HG03469 (cell line): ENCODE data around the gene PLGRKT.
"Not testable (repeated sequence)": the region's sequence is repeated elsewhere in the genome, so short reads cannot be mapped to it uniquely, and the experiment has no call there.

Experiments
- ATAC-seq: cut with Tn5 transposase; IDR thresholded peaks from one replicate; pipeline ENCODE4 v1.9.1; 2021; ENCODE audit warnings: mild to moderate bottlenecking, moderate library complexity, moderate number of reproducible peaks; ENCODE audit not compliant: unreplicated experiment

PLGRKT gene

DNA sequence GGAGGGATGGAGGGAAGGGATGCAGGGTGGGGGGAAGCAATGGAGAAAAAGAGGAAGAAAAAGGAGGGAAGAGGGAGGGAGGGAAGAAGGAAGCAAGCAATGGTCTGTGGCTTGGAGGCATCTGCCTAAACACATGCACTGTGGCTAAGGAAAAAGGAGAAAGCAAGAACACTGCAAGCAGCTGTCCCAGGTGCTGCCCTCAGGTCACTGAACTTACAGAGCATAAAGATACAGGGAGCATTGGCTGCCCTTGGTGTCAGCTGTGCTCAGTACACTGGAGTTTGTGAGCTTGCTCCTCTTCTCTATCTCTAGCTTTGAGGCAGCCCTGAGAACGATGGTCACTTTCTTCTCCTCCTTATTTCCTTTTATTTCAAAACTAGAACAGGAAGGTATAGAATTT, 116.1 kb downstream of the PLGRKT start:
- not testable (repeated sequence) for ATAC-seq

DNA sequence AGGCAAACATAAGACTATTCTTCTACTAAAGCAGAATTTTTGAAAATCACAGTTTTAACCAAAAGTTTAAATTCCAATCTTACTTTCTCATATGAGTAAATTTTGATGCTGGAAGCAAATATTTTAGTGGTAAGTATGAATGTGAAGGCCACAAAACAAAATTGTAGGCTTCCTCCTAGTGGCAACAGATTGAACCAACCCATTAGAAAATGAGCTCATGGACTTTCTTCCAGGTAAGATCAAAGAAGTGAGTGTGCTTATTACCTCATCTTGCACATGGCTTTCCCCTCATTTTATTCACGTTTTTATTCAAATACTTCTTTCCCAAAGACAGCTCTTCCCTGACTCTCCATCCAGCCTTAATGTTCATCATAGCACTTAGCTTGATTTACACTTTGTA, 116.7 kb downstream of the PLGRKT start:
- no peak for ATAC-seq

DNA sequence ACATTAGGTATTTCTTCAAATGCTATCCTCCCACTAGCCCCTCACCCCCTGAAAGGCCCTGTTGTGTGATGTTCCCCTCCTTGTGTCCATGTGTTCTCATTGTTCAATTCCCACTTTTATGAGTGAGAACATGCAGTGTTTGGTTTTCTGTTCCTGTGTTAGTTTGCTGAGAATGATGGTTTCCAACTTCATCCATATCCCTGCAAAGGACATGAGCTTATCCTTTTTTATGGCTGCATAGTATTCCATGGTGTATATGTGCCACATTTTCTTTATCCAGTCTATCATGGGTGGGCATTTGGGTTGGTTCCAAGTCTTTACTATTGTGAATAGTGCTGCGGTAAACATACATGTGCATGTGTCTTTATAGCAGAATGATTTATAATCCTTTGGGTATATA, 121.3 kb downstream of the PLGRKT start:
- not testable (repeated sequence) for ATAC-seq

DNA sequence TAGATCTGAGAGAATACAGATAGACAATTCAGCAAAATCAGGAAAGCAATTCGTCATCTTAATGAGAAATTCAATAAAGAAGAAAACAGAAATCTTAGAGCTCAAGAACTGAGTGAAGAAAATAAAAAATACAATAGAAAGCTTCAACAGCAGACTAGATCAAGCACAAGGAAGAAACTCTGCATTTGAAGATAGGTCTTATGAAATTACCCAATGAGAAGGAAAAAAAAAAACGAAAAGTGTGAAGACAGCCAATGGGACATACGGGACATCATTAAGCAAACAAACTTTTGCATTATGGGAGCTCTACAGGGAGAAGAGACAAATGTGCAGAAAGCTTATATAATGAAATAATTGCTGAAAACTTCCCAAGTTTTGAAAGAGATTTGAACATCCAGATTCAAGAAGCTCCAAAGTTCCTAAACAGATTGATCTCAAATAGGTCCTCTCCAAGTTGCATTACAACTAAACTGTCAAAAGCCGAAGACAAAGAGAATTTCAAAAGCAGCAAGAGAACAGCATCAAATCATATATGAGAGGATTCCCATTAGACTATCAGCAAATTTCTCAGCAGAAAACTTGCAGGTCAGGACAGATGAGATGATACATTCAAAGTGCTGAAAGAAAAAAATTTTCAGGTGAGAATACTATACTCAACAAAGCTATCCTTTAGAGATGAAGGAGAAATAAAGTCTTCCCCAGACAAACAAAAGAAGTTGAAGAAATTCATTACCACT, 122.4 kb downstream of the PLGRKT start:
- no peak for ATAC-seq

DNA sequence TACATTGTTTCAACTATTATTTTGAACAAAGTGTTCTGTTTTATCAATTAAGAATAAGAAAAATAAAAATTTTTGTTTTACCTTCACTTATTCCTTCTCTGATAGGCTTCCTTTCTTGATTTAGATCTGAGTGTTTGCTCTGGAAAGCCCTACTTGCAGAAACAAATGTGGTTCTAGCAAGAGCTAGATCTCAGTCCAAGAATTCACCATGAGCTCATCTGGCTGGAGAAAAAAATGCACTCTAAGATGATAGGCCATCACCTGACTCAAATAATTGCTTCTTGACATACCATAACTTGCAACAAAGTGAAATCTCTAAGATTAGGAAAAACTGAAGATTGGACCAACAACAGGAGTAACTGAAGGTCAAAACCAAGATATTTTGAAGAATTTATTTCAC, 126.9 kb downstream of the PLGRKT start:
- no peak for ATAC-seq
